Loucy (cell line): ENCODE measurements around the gene LYPD3.

Source experiments
- H2AFZ ChIP-seq: fragments of 200-600 bp; sonication (generic); 2 replicates; pipeline ENCODE4 v1.6.0; 2016; ENCODE audit warnings: antibody characterized with exemption, mild to moderate bottlenecking, low read length, moderate library complexity
- H3F3A ChIP-seq: fragments of 200-600 bp; 2 replicates; pipeline ENCODE4 v1.6.0; 2016; ENCODE audit warnings: antibody characterized with exemption, low read depth, mild to moderate bottlenecking
- H3K27me3 ChIP-seq: fragments of 200-600 bp; sonication (generic); 2 replicates; pipeline ENCODE4 v1.6.1; 2014; ENCODE audit warnings: low read length, mild to moderate bottlenecking; ENCODE audit not compliant: insufficient read depth, poor library complexity, severe bottlenecking
- H3K36me3 ChIP-seq: fragments of 200-600 bp; sonication (generic); 2 replicates; pipeline ENCODE4 v1.6.1; 2016; ENCODE audit warnings: low read length; ENCODE audit not compliant: insufficient read depth
- H3K4me1 ChIP-seq: fragments of 200-600 bp; sonication (generic); 2 replicates; pipeline ENCODE4 v1.5.1; 2014; ENCODE audit warnings: low read length, mild to moderate bottlenecking; ENCODE audit not compliant: insufficient read depth, poor library complexity, severe bottlenecking
- H3K4me2 ChIP-seq: fragments of 200-600 bp; sonication (generic); 2 replicates; pipeline ENCODE4 v1.6.0; 2014; ENCODE audit warnings: antibody characterized with exemption, low read length, low read depth, mild to moderate bottlenecking; ENCODE audit not compliant: poor library complexity, severe bottlenecking
- H3K4me3 ChIP-seq: fragments of 200-600 bp; sonication (generic); 2 replicates; pipeline ENCODE4 v1.5.1; 2014; ENCODE audit warnings: low read length, mild to moderate bottlenecking, mixed read lengths; ENCODE audit not compliant: poor library complexity, severe bottlenecking
- H3K79me2 ChIP-seq: fragments of 200-600 bp; sonication (generic); 2 replicates; pipeline ENCODE4 v1.6.1; 2014; ENCODE audit warnings: low read length; ENCODE audit not compliant: insufficient read depth
- H3K9ac ChIP-seq: fragments of 200-600 bp; sonication (generic); 2 replicates; pipeline ENCODE4 v1.6.0; 2014; ENCODE audit warnings: mild to moderate bottlenecking, low read depth, low read length, moderate library complexity; ENCODE audit not compliant: poor library complexity, severe bottlenecking
- H3K9me2 ChIP-seq: fragments of 200-600 bp; sonication (generic); replicated peaks from 2 replicates; pipeline ENCODE4 v1.6.1; 2016; ENCODE audit warnings: low read depth, low read length, mixed read lengths
- H3K9me3 ChIP-seq: fragments of 200-600 bp; sonication (generic); 2 replicates; pipeline ENCODE4 v1.6.1; 2014; ENCODE audit warnings: mild to moderate bottlenecking, antibody characterized with exemption, low read length, low read depth; ENCODE audit not compliant: insufficient read depth
- H4K20me1 ChIP-seq: fragments of 200-600 bp; sonication (generic); 2 replicates; pipeline ENCODE4 v1.6.0; 2014; ENCODE audit warnings: antibody characterized with exemption, low read length, mild to moderate bottlenecking; ENCODE audit not compliant: insufficient read depth, poor library complexity, severe bottlenecking
- CTCF ChIP-seq: fragments of 200-600 bp; sonication (generic); conservative IDR thresholded peaks from 2 replicates; pipeline ENCODE4 v1.5.1; 2014; ENCODE audit warnings: mild to moderate bottlenecking, antibody characterized with exemption, low read length
- EZH2phosphoT487 ChIP-seq: fragments of 200-600 bp; IDR thresholded peaks from 2 replicates; pipeline ENCODE4 v1.6.1; 2018; ENCODE audit warnings: antibody characterized with exemption, mild to moderate bottlenecking, moderate library complexity, borderline replicate concordance

LYPD3 gene

GRCh38 chr19:43416951-43417623, 48.3 kb downstream of the LYPD3 start:
- Histone ChIP-seq H3K9me2 (no peaks in the 10 kb centered on the region), H3K9ac (no peak overlapping the region), H2AFZ (no peak overlapping the region), H3K27me3 (no peaks in the 10 kb centered on the region), H3K9me3 (no peaks in the 10 kb centered on the region; the same call in 1 of the 2 replicates), H3F3A (no peaks in the 10 kb centered on the region), H3K4me3 (no peak overlapping the region), H3K36me3 (no peaks in the 10 kb centered on the region), H4K20me1 (no peaks in the 10 kb centered on the region), H3K79me2 (no peaks in the 10 kb centered on the region), H3K4me2 (no peak overlapping the region), H3K4me1 (no peaks in the 10 kb centered on the region)
- TF ChIP-seq EZH2phosphoT487 (no peak), CTCF (no peak)

- no peaks in the 10 kb centered on the region for H3K4me1 ChIP-seq
- no peaks in the 10 kb centered on the region for H3K79me2 ChIP-seq
- no peak within 1 kb of the TSS for H3K4me2 ChIP-seq
- H3K9me2 ChIP-seq, result no peaks in the 10 kb centered on the region
- no peaks in the 10 kb centered on the region for H3K27me3 ChIP-seq
- H2AFZ ChIP-seq, result no peak within 1 kb of the TSS
- H4K20me1 ChIP-seq, result no peaks in the 10 kb centered on the region
- no peak within 1 kb of the TSS for H3K4me3 ChIP-seq
- no peaks in the 10 kb centered on the region for H3K36me3 ChIP-seq
- no peaks in the 10 kb centered on the region; the same call in 1 of the 2 replicates for H3K9me3 ChIP-seq
- no peak within 1 kb of the TSS for H3K9ac ChIP-seq
- H3F3A ChIP-seq, result no peaks in the 10 kb centered on the region
- TF ChIP-seq EZH2phosphoT487, result no peak
- no peak for TF ChIP-seq CTCF
These were observed 50.9 kb downstream of the LYPD3 start, which contains the start of gene TEX101 for GRCh38 chr19:43414554-43414953. TSS of gene TEX101 (plus strand) at chr19:43414890. CDS start at chr19:43415920, 1,030 bp downstream.

- Histone ChIP-seq H3K4me2 (no peak overlapping the region), H3K4me1 (no peaks in the 10 kb centered on the region), H3F3A (no peaks in the 10 kb centered on the region), H3K9ac (no peak overlapping the region), H3K36me3 (no peaks in the 10 kb centered on the region), H3K9me3 (no peaks in the 10 kb centered on the region; the same call in 1 of the 2 replicates), H3K27me3 (no peaks in the 10 kb centered on the region), H3K79me2 (no peaks in the 10 kb centered on the region), H2AFZ (no peak overlapping the region), H3K4me3 (no peak overlapping the region), H3K9me2 (no peaks in the 10 kb centered on the region), H4K20me1 (no peaks in the 10 kb centered on the region)
- TF ChIP-seq EZH2phosphoT487 (no peak), CTCF (no peak)
These were observed 53.0 kb downstream of the LYPD3 start for GRCh38 chr19:43412441-43412840.
